ENCODE results near the gene MFAP2.

The MFAP2 gene

GRCh38 chr1:17007121-17007520 is 26.7 kb upstream of the MFAP2 start:
- no peak for DNase-seq

GRCh38 chr1:17005365-17005740 is 24.9 kb upstream of the MFAP2 start:
- DNase-seq, result no peak

GRCh38 chr1:17004466-17005364 is 24.3 kb upstream of the MFAP2 start:
- no peak for DNase-seq

GRCh38 chr1:17002524-17002902 is 22.1 kb upstream of the MFAP2 start:
- no peak for DNase-seq

- no peak for DNase-seq
Observed at GRCh38 chr1:17001760-17002523, 21.5 kb upstream of the MFAP2 start.

GRCh38 chr1:16999863-17000262 is 19.4 kb upstream of the MFAP2 start:
- no peak for DNase-seq

- no peak for DNase-seq
Observed at GRCh38 chr1:16998589-16998988, 18.2 kb upstream of the MFAP2 start.

- no peak for DNase-seq
Observed at GRCh38 chr1:16996845-16997244, 16.4 kb upstream of the MFAP2 start.

GRCh38 chr1:16993521-16994038 is 13.2 kb upstream of the MFAP2 start:
- DNase-seq, result no peak

- DNase-seq, result no peak
Observed at GRCh38 chr1:16992675-16993074, 12.3 kb upstream of the MFAP2 start.

GRCh38 chr1:16992102-16992501 is 11.7 kb upstream of the MFAP2 start:
- no peak for DNase-seq

- no peak for DNase-seq
Observed at GRCh38 chr1:16991571-16991970, 11.2 kb upstream of the MFAP2 start.

GRCh38 chr1:16989676-16990391 is 9.4 kb upstream of the MFAP2 start:
- DNase-seq, result no peak

- DNase-seq, result no peak
Observed at GRCh38 chr1:16988210-16988609, 7.8 kb upstream of the MFAP2 start.

- no peak for DNase-seq
Observed at GRCh38 chr1:16986962-16987361, 6.5 kb upstream of the MFAP2 start.

- no peak for DNase-seq
Observed at GRCh38 chr1:16986560-16986959, 6.1 kb upstream of the MFAP2 start.

- DNase-seq, result no peak
Observed at GRCh38 chr1:16986113-16986512, 5.7 kb upstream of the MFAP2 start.

GRCh38 chr1:16984717-16985116 is 4.3 kb upstream of the MFAP2 start:
- no peak for DNase-seq

GRCh38 chr1:16983649-16984048 is 3.2 kb upstream of the MFAP2 start:
- DNase-seq, result no peak

- DNase-seq, result no peak
Observed at GRCh38 chr1:16982902-16983301, 2.5 kb upstream of the MFAP2 start.

- no peak for DNase-seq
Observed at GRCh38 chr1:16981269-16981849, 939 bp upstream of the MFAP2 start.

GRCh38 chr1:16979475-16980327 is 719 bp downstream of the MFAP2 start:
- DNase-seq, result no peak
